UCSD-AML1 (cell line): ENCODE measurements around the gene SPATA24.
"Not testable (repeated sequence)": the region's sequence is repeated elsewhere in the genome, so short reads cannot be mapped to it uniquely, and the experiment has no call there.

Source experiments
- DNase-seq: peaks from one replicate; lab custom pipeline; 2025; ENCODE audit not compliant: unreplicated experiment; lab: John Stamatoyannopoulos, UW

The SPATA24 gene

DNA sequence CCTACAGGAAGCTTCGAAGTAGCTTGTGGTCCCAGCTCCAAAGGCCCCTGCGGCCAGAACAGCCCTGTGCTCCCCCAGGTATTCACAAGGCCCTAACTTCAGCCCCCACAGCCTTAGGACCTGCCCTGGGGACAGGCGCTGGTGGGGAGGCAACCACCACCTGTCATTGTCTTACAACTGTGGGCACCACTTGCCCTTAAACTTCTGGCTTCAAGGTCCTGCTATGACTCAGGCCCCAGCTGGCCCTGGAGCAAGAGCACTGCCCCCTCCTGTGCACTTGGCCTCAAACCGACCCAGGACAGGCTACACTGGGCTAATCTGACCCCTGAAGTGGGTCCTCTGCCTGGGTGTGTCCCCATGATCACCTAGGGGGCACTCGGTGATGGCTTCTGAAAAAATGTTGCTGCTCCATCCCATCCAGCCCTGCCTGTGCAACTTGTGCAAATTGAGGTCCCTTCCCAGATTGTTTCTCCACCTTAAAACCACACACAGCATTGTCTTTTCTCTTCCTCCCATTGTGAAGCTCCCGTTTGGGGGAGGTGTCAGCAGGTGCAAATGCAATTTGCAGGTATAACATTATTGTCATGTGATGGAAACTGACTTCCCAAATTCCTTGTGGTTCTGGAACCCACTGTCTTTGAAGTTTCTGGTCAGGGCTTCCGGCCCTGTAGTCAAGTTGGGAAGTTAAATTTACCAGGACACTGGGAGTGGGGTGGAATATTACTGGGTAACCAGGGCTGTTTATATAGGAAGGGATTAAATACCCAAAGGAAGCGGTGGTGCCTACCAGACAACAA, 7.8 kb downstream of the SPATA24 start:
- no peak for DNase-seq

DNA sequence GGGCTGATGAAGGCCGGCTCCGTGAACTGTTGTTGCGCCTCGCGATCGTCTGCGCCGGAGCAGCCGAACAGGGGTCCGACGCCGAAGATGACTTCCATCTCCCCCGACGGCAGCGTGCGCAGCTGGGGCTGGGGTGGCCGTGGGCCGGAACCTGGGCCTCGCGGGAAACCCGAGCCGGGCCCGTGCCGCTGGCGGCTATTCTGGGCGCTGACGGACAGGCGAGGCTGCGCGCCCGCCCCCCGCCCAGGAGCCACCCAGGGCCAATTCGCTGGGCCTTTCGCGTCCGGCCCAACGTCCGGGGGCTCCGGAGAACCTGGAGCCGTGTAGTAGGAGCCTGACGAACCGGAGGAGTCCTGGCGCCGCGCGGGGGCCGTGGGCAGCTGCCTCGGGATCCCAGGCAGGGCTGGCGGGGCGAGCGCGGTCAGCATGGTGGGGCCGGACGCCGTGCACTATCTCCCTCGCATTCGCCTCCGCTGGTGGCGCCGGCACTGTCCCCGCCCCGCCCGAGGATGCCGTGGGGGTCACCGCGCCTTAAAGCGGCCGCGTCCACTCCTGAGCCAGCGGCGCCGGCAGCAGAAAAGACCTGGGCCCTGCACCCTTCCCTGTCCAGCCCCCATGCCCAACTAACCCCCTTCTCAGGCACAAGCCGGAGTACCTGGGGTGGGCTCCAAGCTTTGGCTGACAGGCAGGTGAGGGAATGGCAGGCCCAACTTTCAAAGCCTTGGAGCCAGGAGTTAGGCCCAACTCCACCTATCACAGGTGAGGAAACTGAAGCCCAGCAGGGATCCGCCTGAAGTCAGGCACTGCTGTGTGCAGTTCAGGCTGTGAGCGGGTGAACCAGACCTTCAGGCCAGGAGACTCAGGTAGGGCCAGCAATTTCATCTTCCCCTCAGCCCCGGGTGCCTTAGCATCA, 9.0 kb downstream of the SPATA24 start, which contains the start of gene PROB1:
PROB1 (minus strand) TSS at position 451 of the 913 bp plus-strand sequence; CDS start at position 428, 23 bp downstream.
- DNase-seq = no peak

DNA sequence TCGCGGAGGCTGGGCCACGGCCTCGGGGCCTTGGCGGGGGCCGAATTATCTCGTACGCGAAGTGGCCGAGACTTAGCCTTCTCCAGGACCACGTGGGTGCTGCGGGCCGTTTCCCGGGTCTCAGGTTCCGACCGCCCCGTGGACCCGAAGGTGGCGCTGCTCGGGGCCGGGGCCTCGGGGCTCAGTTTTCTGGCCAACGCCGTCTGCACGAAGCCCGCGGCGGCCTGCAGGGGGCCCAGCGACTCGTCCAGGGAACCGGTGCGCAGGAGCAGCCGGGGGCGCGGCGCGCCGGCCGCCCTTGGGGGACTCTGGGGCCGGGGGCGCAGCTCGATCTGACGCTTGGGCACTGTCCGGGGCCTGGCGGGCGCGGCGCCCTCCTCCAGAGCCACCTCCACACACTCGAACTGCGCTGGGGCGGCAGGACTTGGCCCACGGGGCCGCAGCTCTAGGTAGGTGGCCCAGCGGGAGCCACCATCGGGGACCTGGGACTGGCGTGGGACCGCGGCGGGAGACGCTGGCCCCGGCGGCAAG, 9.7 kb downstream of the SPATA24 start:
- DNase-seq = no peak

DNA sequence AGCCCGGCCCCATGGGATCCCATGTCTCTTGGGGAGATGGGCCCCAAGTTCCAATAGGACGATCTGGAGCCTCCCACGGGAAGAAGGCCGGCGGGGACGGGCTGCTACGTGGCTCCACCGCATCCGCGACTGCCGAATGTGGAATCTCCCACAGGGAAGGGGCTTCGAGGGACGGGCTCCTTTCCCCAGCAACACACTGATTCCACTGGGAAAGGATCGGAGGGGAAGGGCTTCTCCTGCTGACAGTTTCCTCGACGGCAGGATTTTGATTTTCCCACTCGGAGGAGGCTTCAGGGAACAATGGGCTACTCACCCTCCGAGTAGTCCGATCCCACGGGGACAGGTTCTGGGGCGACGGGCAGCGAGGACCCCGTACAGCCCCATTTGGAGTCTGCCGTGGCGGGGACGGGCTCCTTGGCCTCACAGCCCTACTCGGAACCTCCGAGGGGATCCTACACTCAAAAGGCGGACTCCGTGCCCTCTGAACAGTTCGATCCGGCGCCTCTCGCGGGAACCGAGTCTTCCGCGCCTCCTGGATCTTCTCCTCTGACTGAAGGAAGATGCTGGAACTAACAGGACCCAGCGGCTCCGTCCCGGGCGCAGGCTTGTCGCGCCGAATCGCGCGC, 10.3 kb downstream of the SPATA24 start:
- DNase-seq = no peak

DNA sequence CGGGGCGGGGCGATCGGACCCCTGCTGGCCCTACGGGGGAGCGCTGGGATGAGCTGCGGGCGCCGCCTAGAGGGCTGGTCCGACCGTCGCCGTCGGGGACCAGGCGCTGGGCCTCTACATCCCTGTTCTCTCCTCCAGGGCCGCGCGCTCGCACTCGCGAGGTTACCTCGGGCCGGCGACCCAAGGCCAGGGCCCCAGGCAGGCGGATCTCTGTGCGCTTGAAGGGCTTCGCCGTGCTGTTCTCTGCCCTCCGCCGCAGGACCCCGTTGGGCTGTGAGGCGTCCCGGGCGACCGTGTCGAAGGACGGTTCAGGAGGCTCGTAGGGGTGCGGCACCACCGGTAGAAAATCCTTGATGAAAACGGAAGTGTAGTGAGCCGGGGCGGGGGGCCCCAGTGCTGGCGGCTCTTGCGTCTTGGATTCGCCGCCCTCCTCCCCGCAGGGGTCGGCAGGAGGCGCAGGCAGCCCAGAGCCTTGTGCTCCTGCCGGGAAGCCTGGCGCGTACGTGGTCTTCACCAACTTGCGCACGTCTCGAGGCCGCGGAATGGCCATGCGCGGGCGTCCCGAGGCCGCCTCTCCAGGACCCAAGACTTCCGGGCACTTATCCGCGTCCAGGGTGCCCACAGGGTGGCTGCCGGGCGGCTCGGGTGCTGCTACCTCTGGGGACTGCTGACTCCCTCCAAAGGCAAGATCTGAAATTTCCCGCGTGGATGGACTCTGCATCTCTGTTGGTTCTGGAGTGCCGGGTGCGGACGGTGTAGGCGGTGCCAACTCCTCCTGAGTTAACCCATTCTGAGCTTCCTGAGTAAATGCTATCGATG, 11.0 kb downstream of the SPATA24 start:
- DNase-seq = peak; percentile 73

DNA sequence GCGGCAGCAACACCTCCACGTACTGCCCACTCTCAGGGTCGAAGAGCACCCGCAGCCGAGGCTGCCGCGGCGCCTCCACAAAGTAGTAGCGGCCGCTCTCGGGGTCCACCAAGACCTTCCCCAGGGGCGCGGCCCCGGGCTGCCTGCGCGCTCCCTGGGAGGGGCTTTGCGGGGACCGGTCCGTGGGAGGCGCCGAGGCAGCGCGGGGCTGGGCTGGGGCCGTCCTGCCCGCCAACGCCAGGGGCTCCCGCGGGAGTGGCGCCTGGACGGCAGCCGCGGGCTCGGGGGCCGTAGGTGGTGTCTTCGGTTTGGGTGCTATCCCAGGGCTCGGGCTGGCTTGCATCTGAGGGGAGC, 11.6 kb downstream of the SPATA24 start:
- DNase-seq = no peak

DNA sequence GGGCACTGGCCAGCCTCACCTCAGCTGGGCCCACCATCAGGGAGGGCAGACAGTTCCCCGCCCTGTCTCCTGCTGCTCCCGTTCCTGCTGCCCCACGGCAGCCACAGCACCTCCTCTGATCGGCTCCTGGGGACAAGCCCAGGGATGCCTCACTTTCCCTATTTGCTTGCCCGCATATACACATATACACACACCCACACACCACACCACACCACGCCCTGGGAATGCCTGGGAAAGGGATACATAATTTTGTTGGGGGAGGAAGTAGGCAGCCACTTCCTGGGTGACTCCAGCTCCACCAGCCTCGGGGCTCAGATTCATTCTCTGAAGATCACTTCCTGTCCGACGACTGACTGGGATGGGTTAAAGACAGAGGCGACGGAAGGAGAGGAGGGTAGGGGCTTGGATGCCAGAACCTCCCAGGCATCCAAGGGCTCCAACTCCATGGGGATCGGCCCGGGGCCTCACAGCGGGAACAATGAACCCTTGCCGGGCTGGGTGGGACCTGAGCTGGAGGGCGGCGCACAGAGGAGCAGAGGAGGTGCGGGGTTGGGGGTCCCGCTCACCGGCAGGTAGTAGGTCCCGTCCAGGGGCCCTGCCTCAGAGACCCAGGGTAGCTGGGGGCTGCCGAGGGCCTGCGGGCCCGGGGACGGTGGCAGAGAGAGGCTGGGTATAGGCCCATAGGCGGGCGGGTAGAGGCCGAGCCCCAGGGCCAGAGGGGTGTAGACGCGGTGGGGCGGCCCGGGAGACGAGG, 12.1 kb downstream of the SPATA24 start:
- DNase-seq = no peak

DNA sequence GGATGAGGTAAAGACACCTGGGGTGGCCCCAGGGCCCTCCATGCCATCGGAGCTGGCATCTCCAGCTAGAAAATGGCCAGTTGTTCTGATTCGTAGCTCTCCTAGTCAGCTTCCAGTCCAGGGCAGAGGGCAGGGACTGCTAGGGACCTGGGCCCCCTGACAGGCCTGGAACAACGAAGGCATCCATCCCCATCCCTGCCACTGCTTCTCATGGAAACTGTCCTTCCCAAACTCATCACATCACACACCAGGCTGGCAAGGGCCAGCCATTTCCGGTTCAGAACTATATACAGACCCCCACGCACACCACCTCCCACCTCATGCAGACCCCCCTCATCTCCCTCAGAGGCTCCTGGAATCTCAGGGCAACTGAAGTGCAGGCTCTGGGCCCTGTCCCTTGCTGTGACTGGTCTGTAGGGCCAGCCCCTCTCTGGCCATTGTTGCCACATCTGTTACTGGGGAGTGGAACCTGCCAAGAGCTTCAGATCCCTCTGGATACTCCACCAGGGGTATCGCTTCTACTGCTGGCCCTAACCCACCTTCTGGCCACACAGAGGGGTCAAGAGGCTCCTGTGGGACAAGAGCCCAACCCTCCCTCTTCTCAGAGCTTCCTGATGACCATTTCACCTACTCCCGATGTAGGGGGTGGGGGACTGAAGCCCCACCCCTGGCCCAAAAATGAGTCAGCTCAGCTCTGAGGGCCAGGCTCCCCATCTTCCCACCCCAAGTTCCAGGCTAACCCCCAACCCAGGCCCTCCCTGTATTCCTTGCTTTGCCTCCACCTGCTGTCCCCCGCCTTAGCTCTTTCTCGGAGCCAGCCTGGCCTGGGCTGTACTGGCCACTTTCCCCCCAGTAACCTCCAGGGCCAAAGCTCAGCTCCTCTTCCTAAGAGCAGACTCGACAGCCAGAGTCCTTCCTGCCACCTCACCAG, 13.0 kb downstream of the SPATA24 start:
- DNase-seq = no peak

DNA sequence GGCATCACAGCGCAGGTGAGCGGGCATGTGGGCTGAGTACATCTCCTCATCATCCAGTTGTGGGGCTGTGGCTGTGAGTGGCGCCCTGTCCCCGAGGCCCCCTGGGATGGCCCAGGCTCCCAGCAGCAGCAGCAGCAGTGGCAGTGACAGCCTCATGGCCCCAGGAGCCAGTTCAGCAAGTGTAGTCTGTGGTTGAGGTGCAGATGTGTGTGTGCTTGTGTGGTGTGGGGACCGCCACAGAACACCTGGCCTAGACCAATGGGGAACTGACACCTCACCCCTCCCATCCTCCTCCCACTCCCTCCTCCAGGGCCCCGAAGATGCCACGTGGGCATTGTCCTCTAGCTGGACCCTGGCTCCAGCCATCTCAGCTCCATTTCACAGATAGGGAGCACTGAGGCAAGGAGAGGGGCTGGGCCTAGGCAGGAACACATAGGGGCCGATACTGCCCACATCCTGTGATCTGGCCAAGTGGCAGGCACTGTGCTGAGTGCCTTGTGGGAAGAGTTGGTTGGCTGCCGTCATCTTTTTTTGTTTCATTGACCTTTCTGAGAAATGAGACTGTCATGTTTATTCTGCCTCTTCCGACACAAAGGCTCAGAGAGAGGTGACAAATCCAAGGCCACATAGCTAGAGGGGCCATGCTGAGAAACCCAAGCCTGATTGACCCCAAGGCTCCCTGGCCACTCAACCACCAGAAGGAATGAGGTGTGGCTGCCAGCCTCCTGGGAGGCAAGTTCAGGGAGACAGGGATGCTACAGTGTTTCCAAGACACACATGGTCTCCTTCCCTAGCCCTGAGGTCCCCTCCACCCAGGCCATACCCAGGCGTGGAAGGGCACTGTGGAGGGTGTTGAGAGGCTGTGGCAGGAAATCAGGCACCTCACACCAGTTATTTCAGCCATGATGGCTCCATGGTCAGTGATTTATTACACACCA, 13.9 kb downstream of the SPATA24 start, which contains the start of gene MZB1:
MZB1 (minus strand) TSS at position 213 of the 938 bp plus-strand sequence; CDS start at position 156, 57 bp downstream.
- no peak for DNase-seq

DNA sequence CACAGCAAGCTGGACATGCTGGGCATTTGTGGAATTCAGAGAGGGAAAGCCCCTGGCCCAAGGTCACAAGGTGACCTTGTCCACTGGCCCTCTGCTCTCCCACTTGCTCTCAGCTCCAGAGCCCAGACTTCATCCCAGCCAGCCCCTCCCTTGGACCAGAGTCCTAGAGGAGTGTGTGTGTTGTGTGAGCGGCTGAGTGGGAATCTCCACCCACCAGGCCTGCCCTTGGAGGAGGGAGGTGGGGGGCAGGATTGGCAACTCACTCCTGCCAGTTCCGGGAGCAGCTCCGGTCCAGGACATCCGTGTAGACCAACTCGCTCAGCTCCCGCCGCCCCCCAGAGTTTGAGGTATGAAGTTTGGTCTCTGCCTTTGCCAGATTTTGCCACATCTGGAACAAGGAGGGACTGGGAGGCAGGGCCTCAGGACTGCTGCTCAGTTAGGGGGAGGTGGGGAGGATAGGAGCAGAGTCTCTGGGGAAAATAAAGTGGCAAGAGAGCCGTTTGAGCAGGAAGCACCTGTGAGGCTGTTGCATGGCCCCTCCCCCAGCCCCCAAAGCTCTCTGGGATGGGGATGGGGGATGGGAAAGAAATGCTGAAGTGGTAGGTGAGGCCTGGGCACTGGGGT, 15.6 kb downstream of the SPATA24 start:
- peak; percentile 77 for DNase-seq

DNA sequence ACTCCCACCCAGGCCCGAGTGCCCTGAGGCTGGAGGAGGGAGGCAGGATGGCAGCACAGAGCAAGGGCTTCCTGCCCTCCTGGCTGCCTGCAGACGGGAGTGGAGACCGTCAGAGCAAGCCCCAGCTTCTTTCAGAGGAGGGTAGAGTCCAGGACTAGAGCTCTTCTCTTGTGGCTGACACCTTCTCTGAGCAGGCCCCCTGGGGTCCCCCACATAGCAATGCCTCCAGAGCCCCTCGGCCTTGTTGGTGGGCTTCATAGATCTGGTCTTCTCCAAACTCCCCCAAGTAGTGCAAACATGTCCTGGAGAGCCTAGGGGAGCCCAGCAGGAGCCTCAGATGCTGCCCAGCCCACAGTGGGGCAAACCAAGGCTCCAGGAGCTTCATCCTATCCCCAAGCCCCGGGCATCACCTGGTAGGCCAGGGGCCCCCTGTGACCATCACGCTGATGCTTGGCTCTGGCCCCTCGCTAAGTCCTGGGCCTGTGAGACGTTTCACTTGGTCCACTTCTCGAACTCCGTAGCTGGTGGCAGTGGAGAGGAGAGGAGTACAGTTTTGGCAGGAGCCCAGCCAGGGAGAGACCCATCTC, 16.2 kb downstream of the SPATA24 start:
- peak; percentile 35 for DNase-seq

DNA sequence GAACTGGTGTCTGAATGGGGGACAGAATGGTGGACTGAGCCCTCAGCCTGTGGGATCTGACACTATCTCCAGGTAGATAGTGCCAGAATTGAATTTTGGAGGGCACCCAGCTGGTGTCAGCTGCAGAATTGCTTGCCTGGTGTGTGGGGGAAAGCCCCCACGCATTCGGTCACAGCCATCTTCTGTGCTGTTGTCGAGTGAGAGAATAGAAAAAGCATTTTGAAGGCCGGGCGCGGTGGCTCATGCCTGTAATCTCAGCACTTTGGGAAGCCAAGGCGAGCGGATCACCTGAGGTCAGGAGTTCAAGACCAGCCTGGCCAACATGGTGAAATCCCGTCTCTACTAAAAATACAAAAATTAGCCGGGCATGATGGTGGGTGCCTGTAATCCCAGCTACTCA, 16.9 kb downstream of the SPATA24 start:
- DNase-seq = not testable (repeated sequence)

DNA sequence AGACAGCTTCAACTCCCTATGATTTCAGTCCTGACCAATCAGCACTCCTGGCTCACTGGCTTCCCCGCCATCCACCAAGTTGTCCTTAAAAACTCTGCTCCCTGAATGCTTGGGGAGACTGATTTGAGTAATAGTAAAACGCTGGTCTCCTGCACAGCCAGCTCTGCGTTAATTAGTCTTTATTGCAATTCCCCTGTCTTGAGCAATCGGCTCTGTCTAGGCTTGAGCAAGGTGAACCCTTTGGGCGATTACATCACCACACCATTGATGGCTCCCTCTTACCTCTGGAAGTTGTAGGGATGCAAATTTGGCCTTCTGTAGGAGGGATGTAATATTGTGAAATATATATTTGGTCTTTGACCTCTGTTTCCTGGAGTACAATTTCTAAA, 17.8 kb downstream of the SPATA24 start:
- DNase-seq = no peak

DNA sequence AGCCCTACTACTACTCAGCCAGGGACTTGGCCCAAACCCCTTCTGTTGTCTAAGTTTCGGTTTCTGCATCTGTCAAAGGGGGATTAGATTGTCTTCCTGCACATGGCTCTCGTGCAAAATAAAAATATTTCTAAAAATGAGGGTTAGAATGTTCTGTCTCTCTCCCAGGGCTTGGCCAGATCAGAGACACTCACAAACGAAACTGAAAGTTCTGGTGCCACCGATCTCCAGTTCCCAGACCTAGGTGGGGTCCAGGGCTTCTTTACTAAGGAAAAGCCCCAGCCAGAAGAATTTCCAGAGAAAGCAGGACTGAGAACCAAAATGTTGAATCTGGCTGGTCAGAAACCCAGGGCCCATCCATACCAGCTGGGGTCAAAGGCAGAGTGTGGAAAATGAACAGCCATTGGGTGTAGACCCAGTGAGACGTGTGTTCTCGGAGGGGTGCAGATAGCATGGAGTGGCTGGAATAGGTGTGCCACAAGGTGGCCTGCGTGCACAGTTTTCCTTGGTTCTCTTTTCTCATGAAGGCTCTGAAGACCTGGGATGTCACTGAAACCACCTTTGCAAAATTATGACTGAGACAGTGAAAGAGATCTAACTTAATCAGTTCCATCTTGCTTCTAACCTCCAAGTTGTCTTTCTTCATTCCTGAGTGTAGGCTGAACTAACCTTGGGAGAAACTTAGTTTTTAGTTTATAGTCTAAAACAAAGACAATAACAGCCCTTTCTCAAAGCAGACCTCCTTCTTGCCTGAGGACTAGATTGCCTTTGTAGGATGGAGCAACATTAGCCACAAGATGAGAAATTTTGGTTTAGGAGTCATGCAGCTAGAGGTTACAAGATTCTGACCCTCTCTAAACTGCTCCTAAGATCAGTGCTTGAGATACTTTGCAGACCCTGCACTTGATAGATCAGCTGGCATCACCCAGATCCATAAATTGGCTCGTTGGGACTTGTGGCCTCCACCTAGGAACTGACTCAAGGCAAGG, 18.5 kb downstream of the SPATA24 start:
- no peak for DNase-seq

DNA sequence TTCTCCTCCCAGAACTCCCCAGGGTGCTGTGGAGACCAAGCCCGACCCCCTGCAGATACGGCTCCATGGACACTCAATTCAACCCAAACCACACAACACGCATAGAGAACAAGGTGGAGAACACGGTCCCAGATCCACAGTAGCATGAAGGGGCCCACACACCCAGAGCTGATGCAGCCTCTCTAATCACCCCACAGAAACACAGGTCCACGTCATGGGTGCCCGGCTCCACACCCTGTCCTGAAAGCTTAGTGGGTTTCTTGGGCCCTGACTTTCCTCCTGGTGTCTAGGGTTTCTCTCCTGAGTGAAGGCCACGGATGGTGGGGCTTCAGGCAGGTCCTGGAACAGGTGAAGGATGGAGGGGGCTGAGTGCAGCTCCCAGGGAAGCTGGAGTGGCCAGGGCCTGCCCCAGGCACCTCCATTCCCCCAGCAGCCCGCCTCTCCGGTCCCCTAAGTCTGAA, 19.3 kb downstream of the SPATA24 start:
- no peak for DNase-seq
